ENCODE results near the gene LRBA. TPM values are rescaled to one million over a fixed set of nuclear protein-coding genes. Genes with fewer than 3 reads are reported as not detected.

LRBA gene
- total RNA-seq, 1 experiment from 2014 or later = 55.3 TPM

GRCh38 chr4:150782311-150782710 is 232.8 kb downstream of the LRBA start:
- H3T11ph ChIP-seq (ENCODE audit: low read length) = no peak overlapping the region
- no peak overlapping the region for H2BK15ac ChIP-seq (ENCODE audit: low read depth, low read length)
- no peaks in the 10 kb centered on the region for H3K27me3 Mint-ChIP-seq (ENCODE audit: low read depth)
- no peak overlapping the region for H3K27ac ChIP-seq (ENCODE audit: insufficient read length, low read depth, low read length)
- H3K9ac ChIP-seq (ENCODE audit: extremely low read depth, insufficient read length, low read length) = no peak overlapping the region
- H2AK5ac ChIP-seq (ENCODE audit: insufficient read length, low read length) = no peak overlapping the region
- no peak overlapping the region for H2BK5ac ChIP-seq (ENCODE audit: insufficient read length, low read length)
- no peak for TF ChIP-seq CTCF (conservative IDR thresholded peaks at IDR 0.05)
- no peak overlapping the region for H2BK20ac ChIP-seq (ENCODE audit: low read depth, low read length, poor library complexity, severe bottlenecking)
- H3K4me3 Mint-ChIP-seq = no peak overlapping the region
- no peak overlapping the region for H3K18ac ChIP-seq (ENCODE audit: insufficient read length, low read depth, low read length)
- H3K36me3 Mint-ChIP-seq (ENCODE audit: insufficient read depth in 1 of 3, low read depth in 3 of 3) = peaks cover 0 to 6% (median 5%) of the 10 kb centered on the region in 3 experiments; a peak in 2 of 7 replicates
- no peak overlapping the region for H3K4me2 ChIP-seq (ENCODE audit: insufficient read depth, insufficient read length, low read length)
- no peak for DNase-seq
- H3K23me2 ChIP-seq (ENCODE audit: insufficient read length, low read depth, low read length, poor library complexity, severe bottlenecking) = no peaks in the 10 kb centered on the region
- no peaks in the 10 kb centered on the region for H3K9me3 Mint-ChIP-seq
- H2AFZ ChIP-seq (ENCODE audit: low read length) = no peak overlapping the region
- no peak overlapping the region for H3K56ac ChIP-seq (ENCODE audit: insufficient read length, low read depth, low read length)
- no peak overlapping the region for H3K14ac ChIP-seq (ENCODE audit: insufficient read depth, low read length)
- H4K20me1 ChIP-seq (ENCODE audit: control insufficient read depth, insufficient read depth, insufficient read length) = no peaks in the 10 kb centered on the region
- no peak overlapping the region for H4K8ac ChIP-seq (replicated peaks; ENCODE audit: insufficient read length, low read depth, low read length)
- H3K27me3 ChIP-seq (ENCODE audit: insufficient read depth, low read length) = no peaks in the 10 kb centered on the region
- no peaks in the 10 kb centered on the region for H3K79me2 ChIP-seq (ENCODE audit: insufficient read depth, low read length)
- peaks cover 19 to 21% of the 10 kb centered on the region in 2 experiments for H3K4me1 Mint-ChIP-seq
- peaks cover 4% of the 10 kb centered on the region; the same call in 1 of the 2 replicates for H3K4me1 ChIP-seq (ENCODE audit: insufficient read depth, low read length)
- no peak overlapping the region for H3K4ac ChIP-seq (ENCODE audit: low read depth, low read length)
- peak overlapping the region in 1 of 3 experiments; percentile 52; a peak in 2 of 7 replicates for H3K27ac Mint-ChIP-seq
- H3K79me1 ChIP-seq (ENCODE audit: insufficient read depth, low read depth, low read length, poor library complexity, severe bottlenecking) = no peaks in the 10 kb centered on the region
- no peak overlapping the region for H2BK120ac ChIP-seq (ENCODE audit: low read depth, low read length, poor library complexity, severe bottlenecking)
- no peak overlapping the region for H4K91ac ChIP-seq (ENCODE audit: insufficient read length, low read depth, low read length)
- H4K5ac ChIP-seq (ENCODE audit: insufficient read length, low read depth, low read length) = no peak overlapping the region
- no peak overlapping the region for H3K23ac ChIP-seq (ENCODE audit: insufficient read length, low read depth, low read length)
- H3K9me3 ChIP-seq (ENCODE audit: control insufficient read depth, low read depth, low read length) = no peaks in the 10 kb centered on the region
- no peak overlapping the region for H2BK12ac ChIP-seq (ENCODE audit: insufficient read length, low read depth, low read length)
- WGBS (ENCODE audit: extremely low coverage, insufficient read length, low lambda C conversion rate) = 100% methylated on average over 1 of the region's 2 CpGs
